ENCODE measurements around the gene IL31RA. TPM values are rescaled to one million over a fixed set of nuclear protein-coding genes. Genes with fewer than 3 reads are reported as not detected.

The IL31RA gene
- total and polyA plus RNA-seq, 2 donors from 2014 or later: 0.44 TPM; not detected in 1

- intact Hi-C loops (cut with DNase I): no loop called here
- no peaks in the 10 kb centered on the region for H3K27me3 ChIP-seq (ENCODE audit: control insufficient read depth, insufficient read depth, low read length)
- DNase-seq: no peak
- no peak overlapping the region for H3K4me3 ChIP-seq (ENCODE audit: low read length in 3 of 3)
- no peak overlapping the region for H3K27ac ChIP-seq (ENCODE audit: low read depth in 2 of 2, low read length in 2 of 2)
- H3K36me3 ChIP-seq (ENCODE audit: control insufficient read depth in 2 of 3, insufficient read depth in 3 of 3, low read length in 3 of 3): no peaks in the 10 kb centered on the region
- no peak overlapping the region for H3K9ac ChIP-seq (ENCODE audit: low read length in 3 of 3)
- no peak for TF ChIP-seq CTCF (IDR thresholded peaks at IDR 0.05; ENCODE audit: borderline replicate concordance, extremely low read depth, insufficient read depth)
- H3K4me1 ChIP-seq (ENCODE audit: control insufficient read depth in 2 of 3, insufficient read depth in 2 of 3, low read depth in 1 of 3, low read length in 3 of 3): no peaks in the 10 kb centered on the region
- H3K9me3 ChIP-seq (ENCODE audit: control insufficient read depth in 2 of 3, insufficient read depth in 1 of 3, low read length in 3 of 3): peaks cover 0 to 7% (median 0%) of the 10 kb centered on the region in 3 donors
- no peak for FAIRE-seq
These were observed 9.2 kb upstream of the IL31RA start for GRCh38 chr5:55841976-55842375.

- Histone ChIP-seq H3K27ac (ENCODE audit: low read depth in 2 of 2, low read length in 2 of 2) (no peak overlapping the region), H3K4me1 (ENCODE audit: control insufficient read depth in 2 of 3, insufficient read depth in 2 of 3, low read depth in 1 of 3, low read length in 3 of 3) (no peaks in the 10 kb centered on the region), H3K4me3 (ENCODE audit: low read length in 3 of 3) (no peak overlapping the region), H3K27me3 (ENCODE audit: control insufficient read depth, insufficient read depth, low read length) (no peaks in the 10 kb centered on the region), H3K36me3 (ENCODE audit: control insufficient read depth in 2 of 3, insufficient read depth in 3 of 3, low read length in 3 of 3) (no peaks in the 10 kb centered on the region), H3K9ac (ENCODE audit: low read length in 3 of 3) (no peak overlapping the region), H3K9me3 (ENCODE audit: control insufficient read depth in 2 of 3, insufficient read depth in 1 of 3, low read length in 3 of 3) (peaks cover 0 to 7% (median 0%) of the 10 kb centered on the region in 3 donors)
- DNase-seq: no peak
- FAIRE-seq: no peak
- TF ChIP-seq CTCF (IDR thresholded peaks at IDR 0.05; ENCODE audit: borderline replicate concordance, extremely low read depth, insufficient read depth): no peak
- intact Hi-C loops (cut with DNase I): no loop called here
These were observed 3.3 kb upstream of the IL31RA start for GRCh38 chr5:55847837-55848236.

GRCh38 chr5:55848783-55849182, 2.4 kb upstream of the IL31RA start:
- intact Hi-C loops (cut with DNase I): no loop called here
- Histone ChIP-seq H3K4me3 (ENCODE audit: low read length in 3 of 3) (no peak overlapping the region), H3K9me3 (ENCODE audit: control insufficient read depth in 2 of 3, insufficient read depth in 1 of 3, low read length in 3 of 3) (peaks cover 0 to 3% (median 0%) of the 10 kb centered on the region in 3 donors), H3K27ac (ENCODE audit: low read depth in 2 of 2, low read length in 2 of 2) (no peak overlapping the region), H3K4me1 (ENCODE audit: control insufficient read depth in 2 of 3, insufficient read depth in 2 of 3, low read depth in 1 of 3, low read length in 3 of 3) (no peaks in the 10 kb centered on the region), H3K27me3 (ENCODE audit: control insufficient read depth, insufficient read depth, low read length) (no peaks in the 10 kb centered on the region), H3K9ac (ENCODE audit: low read length in 3 of 3) (no peak overlapping the region), H3K36me3 (ENCODE audit: control insufficient read depth in 2 of 3, insufficient read depth in 3 of 3, low read length in 3 of 3) (no peaks in the 10 kb centered on the region)
- no peak for FAIRE-seq
- DNase-seq: no peak
- TF ChIP-seq CTCF (IDR thresholded peaks at IDR 0.05; ENCODE audit: borderline replicate concordance, extremely low read depth, insufficient read depth): no peak

GRCh38 chr5:55851675-55851979, 470 bp downstream of the IL31RA start:
- no peak for FAIRE-seq

More at GRCh38 chr5:55851675-55851979, 470 bp downstream of the IL31RA start:
- Histone ChIP-seq H3K4me1 (ENCODE audit: control insufficient read depth in 2 of 3, insufficient read depth in 2 of 3, low read depth in 1 of 3, low read length in 3 of 3) (no peaks in the 10 kb centered on the region), H3K36me3 (ENCODE audit: control insufficient read depth in 2 of 3, insufficient read depth in 3 of 3, low read length in 3 of 3) (no peaks in the 10 kb centered on the region), H3K27ac (ENCODE audit: low read depth in 2 of 2, low read length in 2 of 2) (no peak overlapping the region), H3K4me3 (ENCODE audit: low read length in 3 of 3) (no peak overlapping the region), H3K9ac (ENCODE audit: low read length in 3 of 3) (no peak overlapping the region), H3K9me3 (ENCODE audit: control insufficient read depth in 2 of 3, insufficient read depth in 1 of 3, low read length in 3 of 3) (no peaks in the 10 kb centered on the region), H3K27me3 (ENCODE audit: control insufficient read depth, insufficient read depth, low read length) (no peaks in the 10 kb centered on the region)
- no peak for DNase-seq
- intact Hi-C loops (cut with DNase I): no loop called here
- no peak for TF ChIP-seq CTCF (IDR thresholded peaks at IDR 0.05; ENCODE audit: borderline replicate concordance, extremely low read depth, insufficient read depth)

All from kidney (tissue), 14 donors.